ENCODE results near the gene SLC22A3. TPM values are rescaled to one million over a fixed set of nuclear protein-coding genes. Genes with fewer than 3 reads are reported as not detected.

Gene SLC22A3
- total and polyA plus RNA-seq, 2 donors (not counting 1 experiment from before 2014, with no cell fraction given): not detected

- intact Hi-C loops (cut with micrococcal nuclease): loop anchor here (10.0 kb wide), 1 partner anchor 1286 kb away; the partner anchor contains the start of gene FNDC1
Measured at GRCh38 chr6:160450849-160451248, 102.7 kb downstream of the SLC22A3 start.

More at GRCh38 chr6:160450849-160451248, 102.7 kb downstream of the SLC22A3 start:
- H3K9ac ChIP-seq (ENCODE audit: low read length): no peak overlapping the region
- TF ChIP-seq EZH2 (IDR thresholded peaks at IDR 0.05; ENCODE audit: borderline replicate concordance, insufficient read depth, low read depth, low read length, poor library complexity, severe bottlenecking) (no peak), CTCF (IDR thresholded peaks at IDR 0.05) (no peak)
- DNase-seq (no peak), ATAC-seq (ENCODE audit: low read depth) (no peak)
- peaks cover 2 to 3% of the 10 kb centered on the region in 2 donors for H3K4me1 ChIP-seq (ENCODE audit: control insufficient read depth in 2 of 2, insufficient read depth in 2 of 2, low read length in 2 of 2)
- H3K27me3 ChIP-seq (replicated peaks in 1 of 4; ENCODE audit: control extremely low read depth in 1 of 4, control insufficient read depth in 3 of 4, insufficient read depth in 4 of 4, low read length in 3 of 4): peaks cover 0 to 3% (median 0%) of the 10 kb centered on the region in 4 experiments
- no peaks in the 10 kb centered on the region for H3K9me3 ChIP-seq (ENCODE audit: control extremely low read depth in 1 of 3, control insufficient read depth in 2 of 3, insufficient read depth in 1 of 3, low read length in 2 of 3)
- Mint-ChIP-seq H3K4me1 (no peaks in the 10 kb centered on the region), H3K4me3 (no peak overlapping the region), H3K27ac (no peak overlapping the region), H3K9me3 (ENCODE audit: insufficient read depth) (peaks cover 3% of the 10 kb centered on the region), H3K27me3 (peaks cover 33% of the 10 kb centered on the region)
- no peaks in the 10 kb centered on the region for H3K36me3 ChIP-seq (replicated peaks in 1 of 2; ENCODE audit: control extremely low read depth in 1 of 2, control insufficient read depth in 1 of 2, extremely low read depth in 1 of 2, insufficient read depth in 2 of 2, low read length in 1 of 2)
- no peaks in the 10 kb centered on the region for H4K20me1 ChIP-seq (ENCODE audit: control insufficient read depth, insufficient read depth, low read length, poor library complexity, severe bottlenecking)
- ChIA-PET POLR2A (no interaction called here), CTCF (interaction anchor here (1.3 kb wide), 1 partner anchor 588 kb away, joined by 3 read pairs; no protein-coding TSS in a partner anchor)
- 100% methylated on average over 3 of the region's 5 CpGs for WGBS (ENCODE audit: insufficient coverage)
- no peak overlapping the region for H3K27ac ChIP-seq (ENCODE audit: low read length in 2 of 2)
- no peaks in the 10 kb centered on the region for H3K79me2 ChIP-seq (ENCODE audit: control insufficient read depth, insufficient read depth, low read length)
- H3K4me3 ChIP-seq (ENCODE audit: control extremely low read depth in 1 of 5, extremely low read depth in 1 of 5, insufficient read depth in 1 of 5, low read depth in 2 of 5, low read length in 4 of 5): no peak overlapping the region
- H3K4me2 ChIP-seq (replicated peaks; ENCODE audit: low read depth, low read length, poor library complexity, severe bottlenecking): no peak overlapping the region
- no peak overlapping the region for H2AFZ ChIP-seq (ENCODE audit: insufficient read depth, low read depth, low read length, poor library complexity, severe bottlenecking)
